Activated CD4-positive, alpha-beta T cell treated with anti-CD3 and anti-CD28 coated beads for 36 hours (primary cell): ENCODE data around the gene AK5. TPM values are rescaled to one million over a fixed set of nuclear protein-coding genes. Genes with fewer than 3 reads are reported as not detected.
A peak's percentile ranks its signal among the peaks of the same experiment; 100 is the strongest.

ENCODE experiments used
- ATAC-seq: fragments of 200-7000 bp; cut with Tn5 transposase; one replicate; pipeline ENCODE4 v1.10.0; 2021; ENCODE audit warnings: mild to moderate bottlenecking, moderate library complexity
- CTCF ChIA-PET: fragments of 350-600 bp; sonication (Branson Sonifier 250); formaldehyde crosslinking; loops from one replicate; lab custom pipeline; 2021; ENCODE audit warnings: antibody characterized with exemption; lab: Charles Lee
- POLR2A ChIA-PET: fragments of 350-600 bp; sonication (Branson Sonifier 250); formaldehyde crosslinking; loops from one replicate; lab custom pipeline; 2021; ENCODE audit warnings: antibody characterized with exemption, inconsistent platforms; lab: Charles Lee
- DNase-seq: peaks from one replicate; pipeline ENCODE4 v3.0.0-alpha.2; 2020
- H3K27ac Mint-ChIP-seq: one replicate; pipeline ENCODE4 v1.8.0; 2021; ENCODE audit warnings: mixed read lengths
- H3K27me3 Mint-ChIP-seq: one replicate; pipeline ENCODE4 v1.8.0; 2021; ENCODE audit warnings: mixed read lengths
- H3K36me3 Mint-ChIP-seq: one replicate; pipeline ENCODE4 v1.8.0; 2021; ENCODE audit warnings: low read depth, mixed read lengths
- H3K4me1 Mint-ChIP-seq: one replicate; pipeline ENCODE4 v1.8.0; 2021; ENCODE audit warnings: mixed read lengths
- H3K4me3 Mint-ChIP-seq: one replicate; pipeline ENCODE4 v1.8.0; 2021; ENCODE audit warnings: mild to moderate bottlenecking, moderate library complexity, mixed read lengths
- H3K9me3 Mint-ChIP-seq: one replicate; pipeline ENCODE4 v1.8.0; 2021; ENCODE audit warnings: low read depth, mixed read lengths
- intact Hi-C, 2 experiments: fragments of 100-400 bp; cut with DNase I in 1 of 2; cut with micrococcal nuclease in 1 of 2; formaldehyde crosslinking; loops; one replicate each; pipeline versions ENCODE4 v1.14.2 to v1.15.1; 2022 to 2024; cut with DNase I, micrococcal nuclease
- total RNA-seq, 2 experiments: library from RNA; stranded (reverse); gene quantifications; one replicate each; pipeline ENCODE4 v1.2.3, GENCODE V29; 2021

Gene AK5, protein sequence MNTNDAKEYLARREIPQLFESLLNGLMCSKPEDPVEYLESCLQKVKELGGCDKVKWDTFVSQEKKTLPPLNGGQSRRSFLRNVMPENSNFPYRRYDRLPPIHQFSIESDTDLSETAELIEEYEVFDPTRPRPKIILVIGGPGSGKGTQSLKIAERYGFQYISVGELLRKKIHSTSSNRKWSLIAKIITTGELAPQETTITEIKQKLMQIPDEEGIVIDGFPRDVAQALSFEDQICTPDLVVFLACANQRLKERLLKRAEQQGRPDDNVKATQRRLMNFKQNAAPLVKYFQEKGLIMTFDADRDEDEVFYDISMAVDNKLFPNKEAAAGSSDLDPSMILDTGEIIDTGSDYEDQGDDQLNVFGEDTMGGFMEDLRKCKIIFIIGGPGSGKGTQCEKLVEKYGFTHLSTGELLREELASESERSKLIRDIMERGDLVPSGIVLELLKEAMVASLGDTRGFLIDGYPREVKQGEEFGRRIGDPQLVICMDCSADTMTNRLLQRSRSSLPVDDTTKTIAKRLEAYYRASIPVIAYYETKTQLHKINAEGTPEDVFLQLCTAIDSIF
- 1 to 10 TPM; 9.9 TPM for total RNA-seq

DNA sequence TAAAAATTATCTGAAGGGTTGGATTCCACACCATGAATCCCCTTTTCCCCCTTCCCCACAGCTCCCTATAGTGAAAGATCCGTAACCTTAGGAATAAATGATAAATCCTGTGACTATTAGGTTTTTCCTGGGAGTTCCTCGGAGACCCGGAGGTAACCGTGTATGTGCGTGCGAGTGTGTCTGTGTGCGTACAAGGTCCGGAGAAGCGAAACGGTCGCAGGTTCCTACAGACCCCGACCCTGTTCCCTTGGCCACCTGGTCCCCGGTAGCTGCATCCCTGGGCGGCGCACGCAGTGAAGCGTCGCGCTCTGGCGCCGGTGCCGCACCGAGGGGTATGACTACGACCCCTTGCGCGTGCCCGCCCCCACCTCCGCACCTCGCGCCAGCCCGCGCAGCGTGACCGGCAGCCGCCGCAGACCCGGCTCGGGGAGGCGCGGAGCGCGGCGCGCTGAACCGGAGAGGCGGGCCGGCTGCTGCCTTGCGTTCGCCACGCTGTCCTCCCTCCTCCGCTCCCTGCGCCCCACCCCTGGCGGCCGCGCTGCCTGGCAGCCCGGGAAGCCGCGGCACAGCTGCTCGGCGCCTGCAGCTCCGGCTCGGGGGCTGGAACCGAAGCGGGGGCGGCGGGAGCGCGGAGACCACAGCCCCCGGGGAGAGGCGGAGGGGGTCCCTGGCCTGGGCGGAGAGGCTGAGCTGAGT lies at the start of gene AK5:
Gene AK5, plus strand, starts transcription at position 529 of the 696 bp plus-strand sequence. CDS start 295 bp downstream, outside the sequence.
- ChIA-PET CTCF (interaction anchor here (0.6 to 1.2 kb wide), 5 partner anchors 73 to 722 kb away, joined by 3 to 4 read pairs (median 3); no protein-coding TSS in a partner anchor), POLR2A (no interaction called here)
- Mint-ChIP-seq H3K4me3 (peak within 1 kb of the TSS; percentile 70), H3K27ac (peak within 1 kb of the TSS; percentile 64), H3K4me1 (peaks cover 32% of the 10 kb centered on the region), H3K36me3 (no peaks in the 10 kb centered on the region), H3K27me3 (no peaks in the 10 kb centered on the region), H3K9me3 (no peaks in the 10 kb centered on the region)
- DNase-seq = peak; percentile 75
- ATAC-seq = peak; percentile 77
- intact Hi-C loops = loop anchor here (1.0 to 5.0 kb wide), 5 partner anchors 62 to 401 kb away; partner anchors contain the start of genes PIGK (in 2 of the 2) and ZZZ3 (in 2 of the 2)

DNA sequence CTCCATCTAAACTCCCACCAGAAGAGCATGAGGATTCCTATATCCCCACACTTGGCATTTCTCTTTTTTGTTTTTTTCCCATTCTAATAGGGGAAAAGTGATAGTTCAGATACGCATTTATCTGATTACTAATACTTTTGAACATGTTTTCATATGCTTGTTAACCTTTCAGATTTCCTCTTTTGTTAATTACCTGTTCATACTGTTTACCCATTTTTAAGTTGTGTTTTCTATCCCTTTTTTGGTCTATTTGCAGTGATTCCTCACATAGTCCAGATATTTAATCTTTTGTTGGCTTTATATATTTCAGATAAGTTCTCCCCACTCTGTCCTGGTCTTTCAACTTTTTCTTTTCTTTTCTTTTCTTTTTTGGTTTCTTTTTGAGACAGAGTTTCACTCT lies 49.0 kb upstream of the AK5 start:
- H3K4me3 Mint-ChIP-seq = no peak overlapping the region
- ATAC-seq (no peak), DNase-seq (no peak)
- ChIA-PET CTCF (no interaction called here), POLR2A (no interaction called here)
- no peaks in the 10 kb centered on the region for H3K36me3 Mint-ChIP-seq
- intact Hi-C loops = no loop called here
- no peak overlapping the region for H3K27ac Mint-ChIP-seq
- H3K9me3 Mint-ChIP-seq = peaks cover 9% of the 10 kb centered on the region
- H3K4me1 Mint-ChIP-seq = no peaks in the 10 kb centered on the region
- no peaks in the 10 kb centered on the region for H3K27me3 Mint-ChIP-seq

- Mint-ChIP-seq H3K4me1 (peaks cover 4% of the 10 kb centered on the region), H3K36me3 (no peaks in the 10 kb centered on the region), H3K27me3 (no peaks in the 10 kb centered on the region), H3K4me3 (no peak overlapping the region), H3K9me3 (peaks cover 9% of the 10 kb centered on the region), H3K27ac (no peak overlapping the region)
- POLR2A ChIA-PET = no interaction called here
- DNase-seq (no peak), ATAC-seq (no peak)
- CTCF ChIA-PET = no interaction called here
- intact Hi-C loops = no loop called here
These were observed 47.7 kb upstream of the AK5 start for GRCh38 chr1:77234096-77234495.

DNA sequence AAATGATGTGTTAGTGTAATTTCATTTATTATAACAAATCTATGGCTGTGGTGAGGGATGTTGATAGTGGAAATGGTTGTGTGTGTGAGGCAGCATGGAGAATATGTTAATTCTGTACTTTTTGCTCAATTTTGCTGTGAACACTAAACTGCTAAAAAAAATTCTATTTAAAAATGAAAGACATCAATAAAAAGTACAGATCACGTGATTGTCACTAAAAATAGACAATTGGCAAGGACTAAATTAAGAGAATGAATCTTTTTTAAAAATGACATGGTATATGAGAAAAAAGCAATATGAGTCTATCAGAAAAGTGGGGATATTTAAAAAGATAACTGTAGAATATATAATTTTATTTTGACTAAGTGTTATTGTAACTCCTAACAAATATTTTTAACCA lies 46.9 kb upstream of the AK5 start:
- Mint-ChIP-seq H3K4me3 (no peak overlapping the region), H3K9me3 (peaks cover 9% of the 10 kb centered on the region), H3K4me1 (peaks cover 4% of the 10 kb centered on the region), H3K27me3 (no peaks in the 10 kb centered on the region), H3K36me3 (no peaks in the 10 kb centered on the region), H3K27ac (no peak overlapping the region)
- intact Hi-C loops = no loop called here
- ChIA-PET POLR2A (no interaction called here), CTCF (no interaction called here)
- ATAC-seq = no peak
- DNase-seq = no peak

- ATAC-seq (peak; percentile 73), DNase-seq (no peak)
- intact Hi-C loops = no loop called here
- Mint-ChIP-seq H3K4me3 (no peak overlapping the region), H3K36me3 (no peaks in the 10 kb centered on the region), H3K4me1 (peaks cover 4% of the 10 kb centered on the region), H3K27ac (no peak overlapping the region), H3K9me3 (peaks cover 7% of the 10 kb centered on the region), H3K27me3 (no peaks in the 10 kb centered on the region)
- ChIA-PET POLR2A (no interaction called here), CTCF (interaction anchor here (0.7 kb wide), 1 partner anchor 665 kb away, joined by 3 read pairs; no protein-coding TSS in a partner anchor)
These were observed 43.4 kb upstream of the AK5 start for GRCh38 chr1:77238462-77238861.

DNA sequence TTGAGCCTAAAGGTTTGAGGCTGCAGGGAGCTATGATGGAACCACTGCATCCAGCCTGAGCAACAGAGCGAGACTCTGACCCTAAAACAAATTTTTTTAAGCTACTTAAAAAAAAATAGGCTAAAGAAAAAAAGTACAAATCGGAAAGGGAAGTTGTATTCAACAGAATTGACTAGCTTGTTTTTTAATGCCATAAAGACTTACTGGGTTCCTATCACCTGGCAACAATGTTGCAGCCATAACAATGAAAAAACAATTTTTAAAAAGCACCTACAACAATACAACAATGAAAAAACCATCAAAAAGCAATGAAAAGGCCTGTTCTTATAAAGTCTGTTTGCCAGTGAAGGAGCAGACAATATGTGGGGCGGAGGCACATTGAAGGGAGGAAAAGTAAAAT lies 42.5 kb upstream of the AK5 start:
- ATAC-seq = no peak
- Mint-ChIP-seq H3K27ac (no peak overlapping the region), H3K27me3 (no peaks in the 10 kb centered on the region), H3K4me3 (no peak overlapping the region), H3K36me3 (no peaks in the 10 kb centered on the region), H3K9me3 (peaks cover 4% of the 10 kb centered on the region), H3K4me1 (peaks cover 4% of the 10 kb centered on the region)
- DNase-seq = no peak
- ChIA-PET POLR2A (no interaction called here), CTCF (interaction anchor here (0.7 to 0.9 kb wide), 2 partner anchors 16 to 664 kb away, joined by 3 read pairs; no protein-coding TSS in a partner anchor)
- intact Hi-C loops = no loop called here

DNA sequence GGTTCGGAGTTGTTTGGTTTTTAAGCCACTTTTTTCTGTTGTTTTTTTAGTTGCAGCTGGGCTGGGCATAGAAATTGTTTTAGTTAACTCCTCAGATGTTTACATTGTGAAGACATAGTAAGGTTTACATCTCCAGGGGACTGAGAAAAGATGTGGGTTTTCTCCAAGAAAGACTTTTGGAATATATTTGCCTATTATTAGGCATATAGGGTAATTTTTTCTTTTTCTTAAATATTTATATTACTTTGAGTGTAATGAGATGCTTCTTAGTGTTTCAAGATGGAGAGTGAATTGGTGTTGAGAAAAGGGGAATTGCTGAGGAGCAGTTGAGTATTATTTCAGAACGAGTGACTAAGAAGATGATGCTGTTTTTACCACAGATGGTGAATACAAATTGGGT lies 36.0 kb upstream of the AK5 start:
- no peak overlapping the region for H3K27ac Mint-ChIP-seq
- no peak overlapping the region for H3K4me3 Mint-ChIP-seq
- peaks cover 20% of the 10 kb centered on the region for H3K9me3 Mint-ChIP-seq
- DNase-seq = no peak
- POLR2A ChIA-PET = no interaction called here
- H3K36me3 Mint-ChIP-seq = peaks cover 15% of the 10 kb centered on the region
- H3K4me1 Mint-ChIP-seq = no peaks in the 10 kb centered on the region
- no peaks in the 10 kb centered on the region for H3K27me3 Mint-ChIP-seq
- CTCF ChIA-PET = interaction anchor here (1.5 kb wide), 1 partner anchor 9 kb away, joined by 6 read pairs; no protein-coding TSS in a partner anchor
- intact Hi-C loops = no loop called here
- ATAC-seq = no peak

DNA sequence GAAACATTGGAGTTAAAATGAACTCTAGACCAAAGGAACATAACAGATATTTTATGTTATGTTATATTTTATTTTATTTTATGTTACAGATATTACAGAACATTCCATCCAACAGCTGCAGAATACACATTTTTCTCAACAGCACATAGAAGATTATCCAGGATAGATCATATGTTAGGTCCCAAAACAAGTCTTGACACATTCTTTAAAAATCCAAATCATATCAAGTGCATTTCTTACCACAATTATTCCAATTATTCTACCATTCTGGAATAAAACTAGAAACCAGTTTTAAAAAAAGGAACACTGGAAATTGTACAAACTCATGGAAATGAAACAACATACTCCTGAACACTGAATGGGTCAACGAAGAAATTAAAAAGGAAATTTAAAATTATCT lies 31.7 kb upstream of the AK5 start:
- H3K27me3 Mint-ChIP-seq = no peaks in the 10 kb centered on the region
- ChIA-PET POLR2A (no interaction called here), CTCF (no interaction called here)
- H3K4me3 Mint-ChIP-seq = no peak overlapping the region
- ATAC-seq = no peak
- peaks cover 17% of the 10 kb centered on the region for H3K36me3 Mint-ChIP-seq
- peaks cover 30% of the 10 kb centered on the region for H3K9me3 Mint-ChIP-seq
- DNase-seq = no peak
- intact Hi-C loops = no loop called here
- H3K4me1 Mint-ChIP-seq = no peaks in the 10 kb centered on the region
- H3K27ac Mint-ChIP-seq = no peak overlapping the region

DNA sequence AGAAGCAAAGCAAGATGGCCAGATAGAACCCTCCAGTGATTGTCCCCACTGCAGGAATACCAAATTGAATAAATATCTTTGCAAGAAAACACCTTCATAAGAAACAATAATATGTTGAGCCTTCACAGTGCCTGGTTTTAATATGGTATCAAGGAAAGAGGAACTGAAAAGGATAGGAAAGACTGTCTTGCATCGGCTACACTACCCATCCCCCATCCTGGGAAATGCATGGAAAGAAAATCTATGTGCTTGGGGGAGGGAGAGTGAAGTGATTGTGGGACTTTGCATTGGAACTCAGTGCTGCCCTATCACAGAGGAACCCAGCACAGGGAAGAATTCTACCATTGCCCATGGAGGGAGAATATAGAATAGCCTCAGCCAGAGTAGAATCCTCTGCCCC lies 28.6 kb upstream of the AK5 start:
- Mint-ChIP-seq H3K4me3 (no peak overlapping the region), H3K27ac (no peak overlapping the region), H3K4me1 (no peaks in the 10 kb centered on the region), H3K9me3 (peaks cover 32% of the 10 kb centered on the region), H3K36me3 (peaks cover 11% of the 10 kb centered on the region), H3K27me3 (no peaks in the 10 kb centered on the region)
- ChIA-PET CTCF (no interaction called here), POLR2A (no interaction called here)
- intact Hi-C loops = no loop called here
- no peak for DNase-seq
- no peak for ATAC-seq

DNA sequence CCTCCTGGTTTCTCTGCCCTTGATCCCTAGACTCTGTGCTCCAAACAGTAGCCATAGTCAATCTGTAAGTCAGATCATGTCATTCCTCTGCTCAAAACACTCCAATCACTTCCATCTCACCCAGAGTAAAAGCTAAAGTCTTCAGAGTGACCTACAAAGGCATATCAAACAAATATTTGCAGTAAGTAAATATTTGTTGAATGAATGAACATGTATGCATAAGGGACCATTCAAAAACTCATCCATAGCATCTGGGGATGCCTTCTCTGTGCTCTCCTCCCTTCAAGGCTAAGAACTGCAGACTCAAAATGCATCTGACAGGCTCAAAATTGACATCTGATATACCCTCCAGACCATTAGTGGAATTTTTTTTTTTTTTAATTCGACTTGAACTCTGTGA lies 18.1 kb upstream of the AK5 start:
- ChIA-PET POLR2A (no interaction called here), CTCF (no interaction called here)
- Mint-ChIP-seq H3K9me3 (no peaks in the 10 kb centered on the region), H3K27me3 (no peaks in the 10 kb centered on the region), H3K36me3 (no peaks in the 10 kb centered on the region), H3K4me1 (no peaks in the 10 kb centered on the region), H3K4me3 (no peak overlapping the region), H3K27ac (no peak overlapping the region)
- DNase-seq (no peak), ATAC-seq (no peak)
- intact Hi-C loops = no loop called here

GRCh38 chr1:77265180-77265579 lies 16.6 kb upstream of the AK5 start:
- ChIA-PET CTCF (interaction anchor here (0.6 kb wide), 1 partner anchor 295 kb away, joined by 3 read pairs; no protein-coding TSS in a partner anchor), POLR2A (no interaction called here)
- no peak for ATAC-seq

More at GRCh38 chr1:77265180-77265579, 16.6 kb upstream of the AK5 start:
- intact Hi-C loops = no loop called here
- Mint-ChIP-seq H3K27me3 (no peaks in the 10 kb centered on the region), H3K4me3 (no peak overlapping the region), H3K36me3 (no peaks in the 10 kb centered on the region), H3K9me3 (no peaks in the 10 kb centered on the region), H3K4me1 (no peaks in the 10 kb centered on the region), H3K27ac (no peak overlapping the region)
- DNase-seq = no peak
